GM18858 (cell line): ENCODE data around the gene CHI3L2.

Source experiments
- ATAC-seq: cut with Tn5 transposase; IDR thresholded peaks from one replicate; pipeline ENCODE4 v1.9.1; 2021; ENCODE audit not compliant: unreplicated experiment

Gene CHI3L2

DNA sequence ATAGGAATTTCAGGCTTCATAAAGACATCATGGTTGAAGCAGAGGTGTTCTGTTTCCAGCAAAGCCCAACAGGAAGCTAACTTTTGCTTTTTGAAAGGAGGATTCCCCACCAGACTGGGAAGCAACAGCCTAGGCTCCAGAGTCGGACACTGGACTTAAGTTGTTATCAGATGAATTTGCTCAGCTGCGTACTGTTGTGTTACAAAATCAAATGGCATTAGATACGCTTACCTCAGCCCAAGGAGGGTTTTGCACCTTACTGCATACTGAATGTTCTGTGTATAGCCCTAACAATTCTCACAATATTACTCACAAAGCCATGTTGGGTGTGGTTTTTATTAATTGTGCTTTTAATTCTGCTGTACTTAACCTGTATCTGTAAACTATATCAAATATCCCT lies 62.6 kb downstream of the CHI3L2 start:
- ATAC-seq, result no peak

GRCh38 chr1:111290630-111291029 lies 63.1 kb downstream of the CHI3L2 start, which contains the start of gene CHIA:
Gene CHIA, plus strand, starts transcription at chr1:111290851. Its CDS starts 19,617 bp downstream, at chr1:111310468.
- no peak for ATAC-seq
